K562 treated with DMSO at 1 percent for 24 hours (cell line): Measurements from ENCODE around the gene DUXB. TPM values are rescaled to one million over a fixed set of nuclear protein-coding genes. Genes with fewer than 3 reads are reported as not detected.

Experiments
- total RNA-seq: library from RNA; unstranded; fragments of 300-600 nt; gene quantifications from 2 replicates; pipeline ENCODE4 v1.2.3, GENCODE V29; 2022; ENCODE audit warnings: low read depth; ENCODE audit not compliant: insufficient read depth

The DUXB gene
- total RNA-seq = not detected in 2 replicates

GRCh38 chr16:75701361-75701760 lies at the start of gene DUXB:
Gene DUXB (minus strand): TSS chr16:75701461. CDS start chr16:75701418, 43 bp downstream.

GRCh38 chr16:75726390-75726789 lies 25.1 kb upstream of the DUXB start, which contains the start of gene CPHXL:
Gene CPHXL (minus strand): TSS chr16:75726490. CDS start chr16:75726442, 48 bp downstream.

GRCh38 chr16:75676909-75677308 lies 24.4 kb downstream of the DUXB start, which contains the start of gene CPHXL2:
Gene CPHXL2 (minus strand): TSS chr16:75677009. CDS start chr16:75676999, 10 bp downstream.

GRCh38 chr16:75647492-75648264 lies 53.6 kb downstream of the DUXB start, which contains the start of the genes KARS1 and TERF2IP:
Gene KARS1 (minus strand): TSS chr16:75647665. CDS start chr16:75647639, 26 bp downstream.
Gene TERF2IP (plus strand): TSS chr16:75647773. CDS start chr16:75647883, 110 bp downstream.

Other genes with a start within 250 kb of the DUXB start
- 19.0 and 21.7 TPM in 2 replicates for gene TMEM170A, start 236.8 kb downstream of the DUXB start, total RNA-seq
- not detected in 2 replicates for gene CHST6, start 206.0 kb downstream of the DUXB start, total RNA-seq
- gene CHST5, start 165.4 kb downstream of the DUXB start, total RNA-seq = not detected in 2 replicates
- gene TMEM231, start 145.2 kb downstream of the DUXB start, total RNA-seq = 9.0 and 10.7 TPM in 2 replicates
- gene GABARAPL2, start 135.1 kb downstream of the DUXB start, total RNA-seq = 165 and 183 TPM in 2 replicates
- gene ADAT1, start 78.2 kb downstream of the DUXB start, total RNA-seq = 31.7 and 35.8 TPM in 2 replicates
- 112 and 125 TPM in 2 replicates for gene KARS1, start 53.8 kb downstream of the DUXB start, total RNA-seq
- 105 and 107 TPM in 2 replicates for gene TERF2IP, start 53.7 kb downstream of the DUXB start, total RNA-seq
- gene CPHXL2, start 24.5 kb downstream of the DUXB start, total RNA-seq = not detected in 2 replicates
- gene CPHXL, start 25.0 kb upstream of the DUXB start, total RNA-seq = not detected in 2 replicates